Measurements from ENCODE around the gene ZFP3. TPM values are rescaled to one million over a fixed set of nuclear protein-coding genes. Genes with fewer than 3 reads are reported as not detected.
"Not testable (repeated sequence)": the region's sequence is repeated elsewhere in the genome, so short reads cannot be mapped to it uniquely, and the experiment has no call there.

ZFP3 gene
- total RNA-seq, 1 experiment from 2014 or later, result not detected

DNA sequence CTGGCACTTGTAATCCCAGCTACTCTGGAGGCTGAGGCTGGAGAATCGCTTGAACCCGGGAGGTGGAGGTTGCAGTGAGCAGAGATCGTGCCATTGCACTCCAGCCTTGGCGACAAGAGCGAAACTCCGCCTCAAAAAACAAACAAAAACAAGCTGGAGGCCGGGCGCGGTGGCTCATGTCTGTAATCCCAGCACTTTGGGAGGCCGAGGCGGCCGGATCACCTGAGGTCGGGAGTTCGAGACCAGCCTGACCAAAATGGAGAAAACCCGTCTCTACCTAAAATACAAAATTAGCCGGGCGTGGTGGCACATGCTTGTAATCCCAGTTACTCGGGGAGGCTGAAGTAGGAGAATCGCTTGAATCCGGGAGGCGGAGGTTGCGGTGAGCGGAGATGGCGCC, 992 bp upstream of the ZFP3 start:
- not testable (repeated sequence) for DNase-seq (ENCODE audit: low read depth)

DNA sequence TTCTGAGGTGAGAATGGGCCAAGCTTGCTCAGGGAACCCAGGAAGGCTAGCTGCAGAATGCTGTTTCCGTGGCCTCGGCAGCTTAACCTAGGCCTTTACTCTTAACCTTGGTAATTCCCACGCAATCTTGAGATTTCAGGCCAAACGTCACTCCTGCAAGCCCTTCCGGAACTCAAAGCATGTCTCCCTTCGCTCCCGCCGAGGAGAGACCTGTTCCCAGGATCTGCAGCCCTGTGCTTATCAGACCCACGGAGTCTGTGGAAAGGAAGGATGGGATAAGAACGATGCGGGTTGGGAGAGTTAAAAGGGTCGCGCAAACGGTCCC, 524 bp upstream of the ZFP3 start:
- no peak for DNase-seq (ENCODE audit: low read depth)

DNA sequence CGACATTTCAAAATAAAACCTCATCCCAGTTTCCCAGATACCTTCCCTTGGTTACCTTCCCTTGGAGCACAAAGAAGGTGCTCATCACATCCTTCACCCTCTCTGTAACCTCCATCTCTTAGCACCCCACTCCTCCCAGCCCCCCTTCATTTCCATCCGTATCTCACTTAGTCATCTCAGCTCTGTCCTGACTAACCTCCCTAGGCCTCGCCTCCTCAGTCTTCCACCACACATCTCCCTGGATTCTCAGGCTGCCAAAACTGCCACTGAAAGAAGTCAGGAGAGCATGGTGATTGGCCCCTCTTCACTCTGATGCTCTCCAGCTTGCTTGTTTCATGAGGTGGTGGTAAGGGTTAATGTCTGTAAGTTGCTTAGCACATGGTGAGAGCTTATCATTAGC, 2.3 kb downstream of the ZFP3 start:
- no peak for DNase-seq (ENCODE audit: low read depth)

DNA sequence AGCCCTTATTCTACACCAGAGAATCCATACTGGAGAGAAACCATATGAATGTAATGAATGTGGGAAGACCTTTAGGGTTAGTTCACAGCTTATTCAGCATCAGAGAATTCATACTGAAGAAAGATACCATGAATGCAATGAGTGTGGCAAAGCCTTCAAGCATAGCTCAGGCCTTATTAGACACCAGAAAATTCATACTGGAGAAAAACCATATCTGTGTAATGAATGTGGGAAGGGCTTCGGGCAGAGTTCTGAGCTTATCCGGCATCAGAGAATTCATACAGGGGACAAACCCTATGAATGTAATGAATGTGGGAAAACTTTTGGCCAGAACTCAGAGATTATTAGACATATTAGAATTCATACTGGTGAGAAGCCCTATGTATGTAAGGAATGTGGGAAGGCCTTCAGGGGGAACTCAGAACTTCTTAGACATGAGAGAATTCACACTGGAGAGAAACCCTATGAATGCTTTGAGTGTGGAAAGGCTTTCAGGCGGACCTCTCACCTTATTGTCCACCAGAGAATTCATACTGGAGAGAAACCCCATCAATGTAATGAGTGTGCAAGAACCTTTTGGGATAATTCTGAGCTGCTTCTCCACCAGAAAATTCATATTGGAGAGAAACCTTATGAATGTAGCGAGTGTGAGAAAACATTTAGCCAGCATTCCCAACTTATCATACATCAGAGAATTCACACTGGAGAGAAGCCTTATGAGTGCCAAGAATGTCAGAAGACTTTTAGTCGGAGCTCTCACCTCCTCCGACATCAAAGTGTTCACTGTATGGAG, 14.1 kb downstream of the ZFP3 start:
- no peak for DNase-seq (ENCODE audit: low read depth)

DNA sequence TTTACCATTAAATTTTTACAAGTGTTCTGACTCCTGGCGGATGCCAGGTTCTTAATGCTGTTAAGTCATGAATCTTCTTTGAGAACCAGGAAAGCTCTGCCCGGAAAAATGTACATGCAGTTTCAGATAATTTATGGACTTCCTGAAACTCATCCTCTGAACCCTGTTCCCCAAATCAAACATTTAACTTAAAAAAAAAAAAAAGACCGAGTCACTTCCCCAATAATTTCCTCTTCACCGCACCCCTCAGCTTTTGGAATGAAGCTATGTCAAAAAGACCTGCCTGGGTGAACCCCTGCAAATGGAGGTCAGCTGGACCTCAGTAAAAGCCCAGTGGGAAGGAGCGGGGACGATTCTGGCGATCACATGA, 18.4 kb downstream of the ZFP3 start:
- DNase-seq (ENCODE audit: low read depth), result no peak

DNA sequence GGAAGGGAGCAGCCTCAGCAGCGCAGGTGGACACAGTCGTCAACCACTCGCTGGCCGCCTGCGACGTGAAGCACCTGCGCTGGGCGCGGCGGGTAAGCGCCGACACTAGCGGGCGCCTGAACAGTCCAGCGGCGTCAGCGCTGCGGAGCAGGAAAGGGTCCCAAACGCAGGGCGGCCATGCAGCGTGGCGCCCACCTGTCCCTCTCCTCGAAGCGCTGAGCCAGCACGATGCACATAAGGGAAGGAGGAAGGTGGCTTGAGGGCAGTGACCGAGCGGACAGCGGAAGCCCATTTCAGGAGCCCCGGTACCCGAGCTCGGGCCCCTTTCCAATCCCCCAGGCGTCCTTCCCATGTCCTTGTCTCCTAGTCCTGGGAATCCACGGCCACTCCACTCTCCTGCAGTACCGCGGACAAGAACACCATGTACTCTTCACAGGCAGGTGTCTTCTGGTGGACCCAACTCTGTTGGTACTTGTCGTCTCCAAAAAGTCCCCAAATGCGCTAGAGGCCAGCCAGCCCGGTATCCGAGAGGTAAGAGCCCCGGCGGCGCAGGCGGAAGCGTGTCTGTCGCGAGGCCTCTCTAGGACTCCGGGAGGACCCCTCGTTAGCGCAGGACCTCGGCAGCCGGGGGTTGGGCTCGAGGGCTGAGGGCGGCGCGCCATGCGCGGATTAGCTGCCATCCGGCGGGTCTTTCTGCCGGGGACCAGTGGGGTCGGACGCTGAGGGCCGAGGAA, 19.0 kb downstream of the ZFP3 start:
- DNase-seq (ENCODE audit: low read depth), result no peak

DNA sequence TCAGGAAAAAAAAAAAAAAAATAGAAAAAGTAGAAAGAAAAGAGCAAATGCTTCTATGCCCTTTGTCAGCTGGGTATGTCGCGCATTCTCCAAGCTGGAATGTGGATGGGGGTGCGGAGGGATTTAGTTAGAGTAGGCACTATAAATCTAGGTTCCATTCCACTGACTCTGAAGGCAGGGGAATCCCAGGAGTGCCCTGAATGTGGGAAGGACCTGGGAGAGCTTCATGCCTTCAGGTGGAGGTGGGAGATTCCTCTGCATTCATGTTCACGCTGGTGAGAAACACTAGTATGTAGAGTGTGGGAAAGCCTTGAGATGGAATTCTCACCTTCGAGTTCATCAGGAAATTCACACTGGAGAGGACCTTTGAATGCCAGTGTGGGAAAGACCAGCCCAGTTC, 21.0 kb downstream of the ZFP3 start:
- DNase-seq (ENCODE audit: low read depth), result no peak

DNA sequence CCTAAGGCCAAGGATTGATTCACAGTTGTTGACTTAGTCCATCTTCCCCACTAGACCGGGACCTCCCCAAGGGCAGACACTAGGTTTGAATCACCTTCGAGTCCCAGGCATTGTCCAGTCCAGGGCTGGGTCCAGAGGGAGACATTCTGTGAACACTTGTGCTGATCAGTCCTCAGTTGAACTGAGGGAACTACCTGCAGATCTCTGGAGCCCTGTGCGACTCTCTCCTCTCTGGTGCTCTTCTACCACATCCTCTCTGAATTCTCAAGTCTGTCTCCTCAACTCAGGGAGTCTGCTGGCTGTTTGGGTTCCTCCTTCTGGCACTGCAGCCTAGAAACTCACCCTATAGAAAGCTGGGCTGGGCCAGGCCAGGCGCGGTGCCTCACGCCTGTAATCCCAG, 22.6 kb downstream of the ZFP3 start:
- no peak for DNase-seq (ENCODE audit: low read depth)

DNA sequence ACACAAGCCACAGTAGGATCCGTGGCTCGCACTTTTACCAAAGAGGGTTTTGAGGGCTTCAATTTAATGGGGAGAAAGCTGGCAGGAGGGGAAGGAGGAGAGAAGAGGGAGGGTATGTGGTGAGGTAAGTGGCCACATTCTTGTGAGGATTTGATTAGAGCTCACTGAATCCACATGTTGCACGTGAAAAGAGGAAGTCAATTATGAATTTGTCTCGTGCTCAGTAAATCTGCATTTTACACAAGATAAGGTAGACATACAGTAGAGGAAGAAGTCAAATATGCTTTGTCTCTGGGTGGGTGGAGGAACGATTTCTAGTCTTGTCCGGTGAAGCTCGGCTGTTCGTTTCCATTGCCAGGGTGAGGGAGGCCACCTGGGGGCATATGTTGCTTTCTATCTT, 32.5 kb downstream of the ZFP3 start:
- DNase-seq (ENCODE audit: low read depth), result no peak

DNA sequence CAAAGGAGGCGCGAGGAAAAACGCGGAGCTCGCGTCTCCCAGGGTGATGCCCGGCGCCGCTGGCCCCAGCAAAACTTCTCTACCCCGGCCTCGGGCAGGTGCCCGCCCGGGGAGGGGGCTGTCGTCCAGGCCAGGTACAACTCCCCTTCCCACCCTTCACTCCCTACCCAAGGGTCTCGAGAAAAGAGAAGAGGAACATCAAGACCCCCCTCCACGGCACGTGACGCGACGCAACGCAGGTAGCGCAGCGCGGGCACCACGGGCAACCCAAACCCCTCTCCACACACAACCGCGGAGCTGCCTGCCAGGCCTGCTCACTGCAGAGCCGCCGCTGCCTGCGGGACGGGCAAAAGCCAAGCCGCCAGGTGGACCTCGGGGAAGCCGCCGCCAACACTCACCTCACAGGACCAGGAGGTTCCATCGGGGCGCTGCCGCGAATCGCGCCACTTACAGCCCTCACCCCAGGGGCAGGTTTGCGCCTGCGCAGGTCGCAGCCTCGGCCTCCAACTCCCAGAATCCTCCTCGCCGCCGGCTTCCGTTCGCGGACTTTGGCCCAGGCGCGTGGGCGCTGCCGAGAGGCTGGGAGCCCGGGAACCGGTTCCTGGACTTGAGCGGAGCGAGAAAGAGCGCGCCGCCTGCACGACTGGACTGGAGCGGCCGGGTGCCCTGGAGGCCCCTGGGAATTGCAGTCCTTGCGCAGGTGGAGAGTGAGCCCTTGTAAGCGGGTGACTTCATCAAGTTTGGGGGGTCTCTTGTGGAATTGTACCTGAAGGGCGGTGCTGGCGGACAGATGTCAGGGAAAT, 33.3 kb downstream of the ZFP3 start, which contains the start of gene ZNF232:
TSS of gene ZNF232 (minus strand) at position 477 of the 803 bp plus-strand sequence. CDS start at position 421, 56 bp downstream.
- peak; percentile 90 for DNase-seq (ENCODE audit: low read depth)

DNA sequence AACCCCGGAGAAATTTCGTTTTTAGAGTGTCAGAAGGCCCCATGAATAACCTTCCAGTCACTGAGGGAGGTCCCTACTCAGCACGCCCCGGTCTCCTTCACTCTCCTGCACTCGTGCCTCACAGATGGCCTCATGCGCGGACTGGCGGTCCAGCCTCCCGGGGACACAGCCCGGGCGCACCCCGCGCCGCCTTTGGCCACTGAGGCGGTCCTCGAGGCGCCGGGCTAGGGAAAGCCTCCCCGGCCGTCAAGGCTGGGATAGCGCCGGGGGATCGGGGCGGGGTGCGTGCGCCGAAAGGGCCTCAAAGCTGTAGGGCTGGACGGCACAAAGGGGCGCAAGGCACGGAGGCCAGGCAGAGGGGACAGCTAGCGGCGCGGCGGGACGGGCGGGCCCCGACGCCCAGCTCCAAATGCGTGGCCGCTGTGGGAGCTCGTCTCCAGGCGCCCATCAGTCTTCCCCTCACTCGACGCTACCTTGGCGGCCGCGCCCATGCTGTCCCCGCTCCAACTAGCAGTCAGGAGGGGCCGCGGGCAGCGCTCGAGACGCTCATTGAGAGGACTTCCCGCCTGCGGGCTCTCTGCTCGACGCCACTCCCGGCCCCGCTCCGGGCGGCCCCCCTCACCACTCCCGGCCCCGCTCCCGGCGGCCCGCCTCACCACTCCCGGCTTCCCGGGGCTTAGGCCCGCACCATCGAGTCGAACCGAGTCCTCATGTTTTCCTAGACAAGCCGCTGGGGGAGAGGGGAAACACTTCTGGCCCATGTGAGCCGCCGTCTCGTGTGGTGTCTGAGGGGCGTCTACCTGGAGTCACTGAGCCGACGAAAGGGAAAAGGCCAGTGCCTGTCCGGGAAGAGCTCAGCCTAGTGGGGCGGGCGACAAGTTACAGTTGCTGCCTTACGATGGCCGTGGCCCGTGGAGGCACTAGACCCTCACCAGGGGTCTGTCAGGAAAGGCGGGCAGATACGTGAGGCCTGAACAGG, 37.7 kb downstream of the ZFP3 start, which contains the start of gene USP6:
TSS of gene USP6 (plus strand) at position 360 of the 979 bp plus-strand sequence. CDS start 14,336 bp downstream, outside the sequence.
- no peak for DNase-seq (ENCODE audit: low read depth)

DNA sequence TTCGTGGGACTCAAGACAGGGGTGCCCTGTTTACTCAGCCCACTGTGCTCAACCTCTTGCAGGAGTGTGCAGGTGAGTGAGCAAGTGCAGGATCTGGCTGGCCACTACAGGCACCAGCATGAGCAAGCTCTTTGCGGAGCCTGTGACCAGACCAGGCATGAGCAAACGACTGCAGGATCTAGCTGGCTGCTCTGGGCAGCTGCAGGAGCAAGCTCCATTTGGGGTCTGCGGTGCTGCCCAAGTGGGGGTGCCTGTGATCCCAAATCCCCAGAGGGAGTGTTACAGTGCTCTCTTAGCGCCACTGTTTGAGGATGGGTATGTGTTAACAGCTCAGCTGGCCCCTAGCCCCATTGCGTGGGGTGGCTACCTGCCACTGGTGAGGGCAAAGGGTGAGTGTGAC, 40.0 kb downstream of the ZFP3 start:
- no peak for DNase-seq (ENCODE audit: low read depth)

DNA sequence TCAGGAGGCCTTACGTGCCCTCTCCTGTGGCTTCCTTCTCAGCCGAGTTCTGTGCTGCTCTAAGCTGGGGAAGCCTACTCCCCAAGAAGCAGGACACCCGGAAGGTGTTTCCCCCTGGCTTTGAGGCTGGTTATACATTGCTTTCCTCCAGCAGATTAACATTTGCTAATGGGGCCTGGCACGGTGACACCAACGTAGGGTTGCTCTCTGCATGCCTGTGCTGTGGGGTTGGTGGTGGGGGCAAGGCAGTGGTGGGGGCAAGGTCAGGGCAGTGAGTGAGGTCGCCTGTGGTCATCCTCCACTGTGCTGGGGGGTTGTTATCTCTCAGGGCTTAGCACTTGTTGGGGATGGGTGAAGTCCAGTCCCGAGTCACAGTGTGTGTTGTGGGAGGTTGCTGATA, 41.8 kb downstream of the ZFP3 start:
- no peak for DNase-seq (ENCODE audit: low read depth)

DNA sequence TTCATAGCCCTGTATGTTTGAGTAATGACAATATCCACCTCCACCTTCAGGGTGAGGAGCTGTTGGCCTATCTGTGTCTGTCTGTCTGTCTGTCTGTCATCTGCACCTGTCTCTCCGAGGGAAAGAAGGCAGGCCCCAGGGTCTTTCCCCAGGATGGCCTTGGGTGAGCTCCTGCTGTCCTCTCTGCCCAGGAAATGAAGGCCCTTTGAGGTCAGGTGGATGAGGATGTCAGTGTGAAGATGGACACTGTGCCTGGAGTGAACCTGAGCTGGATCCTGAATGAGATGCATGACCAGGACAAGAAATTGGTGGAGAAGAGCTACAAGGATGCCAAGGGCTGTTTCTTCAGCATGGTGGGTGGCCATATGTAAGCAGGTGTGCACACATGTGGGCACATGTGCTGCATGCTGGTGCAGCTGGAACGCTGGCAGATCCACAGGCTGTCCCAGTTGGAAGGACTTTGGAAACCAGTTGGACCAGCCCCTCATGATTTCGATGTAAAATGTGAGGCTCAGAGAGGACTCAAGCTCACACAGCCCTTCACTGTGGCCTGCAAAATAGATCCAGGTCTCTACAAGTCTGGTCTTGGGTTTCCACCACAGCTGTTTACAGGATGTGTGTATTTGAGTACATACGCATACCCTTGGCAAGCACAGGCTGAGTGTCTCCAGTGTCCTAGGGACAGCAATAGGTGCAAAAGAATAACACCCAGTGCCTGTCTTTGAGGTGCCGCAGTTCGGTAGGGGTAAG, 42.3 kb downstream of the ZFP3 start:
- not testable (repeated sequence) for DNase-seq (ENCODE audit: low read depth)

DNA sequence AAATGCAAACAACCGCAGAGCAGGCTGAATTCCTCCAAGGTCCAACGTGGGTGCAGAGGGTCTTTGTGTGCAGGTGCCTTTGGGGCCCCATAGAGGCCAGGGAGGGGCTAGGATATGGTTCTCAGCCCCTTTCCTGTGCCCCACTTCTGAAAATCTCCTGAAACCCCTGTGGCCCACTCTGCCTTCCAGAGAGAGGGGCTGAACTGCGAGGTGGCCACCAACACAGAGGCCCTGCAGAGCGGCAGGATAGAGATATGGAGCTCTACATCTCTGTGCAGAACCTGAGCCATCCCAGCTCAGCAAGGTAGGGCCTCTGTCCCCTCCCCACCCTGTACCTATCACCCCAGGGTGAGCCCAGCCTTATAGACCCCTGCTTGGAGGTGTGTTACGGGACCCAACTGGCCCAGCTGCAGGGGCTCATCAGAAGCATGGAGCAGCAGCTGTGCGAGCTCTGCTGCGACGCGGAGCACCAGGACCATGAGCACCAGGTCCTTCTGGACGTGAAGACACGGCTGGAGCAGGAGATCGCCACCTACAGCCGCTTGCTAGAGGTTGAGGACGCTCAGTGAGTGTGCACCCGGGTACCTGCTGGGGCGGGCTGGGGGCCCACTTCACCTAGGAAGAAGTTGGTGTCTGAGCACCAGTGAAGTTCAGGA, 43.0 kb downstream of the ZFP3 start:
- DNase-seq (ENCODE audit: low read depth), result no peak

DNA sequence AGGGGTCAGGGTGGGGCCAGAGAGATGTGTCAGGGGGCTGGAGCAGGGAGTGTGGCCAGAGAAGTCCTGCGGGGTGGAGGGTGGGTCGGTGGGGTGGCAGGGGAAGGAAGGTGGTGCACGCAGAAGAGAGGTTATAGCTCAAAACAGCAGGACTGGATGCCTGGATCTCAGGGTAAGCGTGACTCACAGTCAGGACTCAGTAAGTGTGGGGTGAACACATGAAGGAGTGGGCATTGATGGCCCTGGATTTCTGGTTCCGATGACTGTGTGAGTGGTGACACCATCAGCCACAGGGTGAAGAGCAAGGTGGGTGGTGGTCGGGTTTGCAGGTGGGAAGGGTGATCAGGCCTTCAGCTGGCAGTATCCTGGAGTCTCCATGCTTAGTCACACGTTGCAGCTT, 43.8 kb downstream of the ZFP3 start:
- not testable (repeated sequence) for DNase-seq (ENCODE audit: low read depth)

DNA sequence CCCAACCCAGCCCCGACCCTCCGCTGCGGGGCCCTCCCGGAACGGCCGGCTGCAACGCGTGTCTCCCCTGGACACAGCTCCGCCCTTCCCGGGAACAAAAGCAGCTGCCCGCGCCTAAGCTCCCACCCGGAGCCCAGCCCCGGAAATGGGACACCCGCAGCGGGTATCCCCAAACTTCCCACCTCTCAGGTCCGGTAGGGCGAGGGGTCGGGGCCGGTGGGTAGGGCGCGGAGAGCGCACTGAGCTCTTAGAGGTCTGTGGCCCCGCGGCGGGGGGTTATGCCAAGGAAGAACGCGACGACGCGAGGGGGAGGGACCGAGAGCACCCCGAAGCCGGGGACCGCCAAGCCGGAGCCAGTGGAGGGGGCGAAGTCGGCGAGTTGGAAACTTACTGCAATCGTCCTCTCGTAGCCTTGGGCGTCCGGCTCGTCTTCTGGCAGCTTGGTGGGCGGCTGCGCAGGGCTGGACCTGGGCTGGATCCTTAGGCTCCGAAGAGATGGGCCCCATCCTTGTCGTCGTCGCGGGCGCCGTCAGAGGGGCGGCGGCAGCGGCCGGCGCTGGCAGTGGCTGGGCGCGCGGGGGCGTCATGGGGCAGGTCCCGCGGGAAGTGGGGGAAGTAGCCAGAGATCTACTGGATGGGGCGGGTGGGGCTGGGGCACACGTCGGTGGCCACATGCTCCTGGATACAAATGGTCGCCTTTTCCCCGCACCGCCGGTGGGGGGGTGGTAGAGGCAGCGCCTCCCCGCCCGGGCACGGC, 44.5 kb downstream of the ZFP3 start:
- no peak for DNase-seq (ENCODE audit: low read depth)

DNA sequence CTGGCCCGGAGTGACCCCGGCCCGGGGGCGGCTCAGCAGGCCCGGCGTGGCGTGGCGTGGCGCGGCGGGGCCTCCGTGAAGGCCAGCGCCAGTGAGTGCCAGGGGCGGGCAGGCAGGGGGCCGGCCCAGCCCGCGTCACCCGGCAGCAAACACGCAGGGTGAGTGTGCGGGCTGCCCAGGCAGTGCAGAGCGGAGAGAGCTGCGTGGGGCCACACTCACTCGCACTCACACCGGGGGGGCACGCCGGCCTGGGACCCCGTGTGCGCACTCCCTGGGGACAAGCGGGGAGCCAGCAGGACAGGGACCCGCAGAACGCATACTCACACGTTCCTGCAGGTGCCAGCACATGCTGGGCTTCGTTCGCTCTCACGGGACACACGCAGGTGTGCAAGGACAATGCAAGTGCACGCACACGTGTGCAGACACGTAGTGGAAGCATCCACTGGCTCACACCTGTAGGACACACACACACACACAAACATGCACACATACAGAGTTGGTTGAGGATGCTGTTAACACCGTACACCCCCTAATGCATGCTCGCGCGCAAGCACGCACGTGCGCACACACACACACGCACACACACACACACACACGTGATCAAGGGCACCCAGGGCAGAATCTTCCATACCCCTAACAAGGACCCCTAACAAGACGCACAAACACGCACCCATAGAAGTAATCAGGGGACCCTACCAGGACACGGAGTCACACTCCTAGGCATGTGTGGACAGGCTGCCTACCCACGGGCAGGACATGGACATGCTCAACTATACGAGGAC, 45.3 kb downstream of the ZFP3 start:
- DNase-seq (ENCODE audit: low read depth), result no peak
